HG02571 (cell line): ENCODE data around the gene DMRTC1B.
A peak's percentile ranks its signal among the peaks of the same experiment; 100 is the strongest.
"Not testable (repeated sequence)": the region's sequence is repeated elsewhere in the genome, so short reads cannot be mapped to it uniquely, and the experiment has no call there.

Experiments used
- ATAC-seq: cut with Tn5 transposase; IDR thresholded peaks from one replicate; pipeline ENCODE4 v1.9.1; 2021; ENCODE audit warnings: mild to moderate bottlenecking, moderate library complexity; ENCODE audit not compliant: unreplicated experiment

Gene DMRTC1B

GRCh38 chrX:72776653-72777466 lies at the start of gene DMRTC1B:
Gene DMRTC1B, plus strand, starts transcription at chrX:72776890. Its CDS starts 68,246 bp downstream, at chrX:72845136.
- peak; percentile 67 for ATAC-seq

- no peak for ATAC-seq
Measured at GRCh38 chrX:72727846-72728245, 48.8 kb upstream of the DMRTC1B start.

- ATAC-seq, result not testable (repeated sequence)
Measured at GRCh38 chrX:72733636-72734035, 43.1 kb upstream of the DMRTC1B start.

- no peak for ATAC-seq
Measured at GRCh38 chrX:72735561-72735960, 41.1 kb upstream of the DMRTC1B start.

- not testable (repeated sequence) for ATAC-seq
Measured at GRCh38 chrX:72745546-72745945, 31.1 kb upstream of the DMRTC1B start.

- ATAC-seq, result not testable (repeated sequence)
Measured at GRCh38 chrX:72748545-72748944, 28.1 kb upstream of the DMRTC1B start.

- not testable (repeated sequence) for ATAC-seq
Measured at GRCh38 chrX:72760454-72760853, 16.2 kb upstream of the DMRTC1B start.

- peak; percentile 61 for ATAC-seq
Measured at GRCh38 chrX:72777467-72777790, 739 bp downstream of the DMRTC1B start.

- ATAC-seq, result not testable (repeated sequence)
Measured at GRCh38 chrX:72778146-72778545, 1.5 kb downstream of the DMRTC1B start.

- not testable (repeated sequence) for ATAC-seq
Measured at GRCh38 chrX:72782560-72782959, 5.9 kb downstream of the DMRTC1B start, which contains the start of gene FAM236B. Gene FAM236B, minus strand, starts transcription at chrX:72782660. Its CDS starts 100 bp downstream, at chrX:72782560.

- not testable (repeated sequence) for ATAC-seq
Measured at GRCh38 chrX:72783365-72783936, 6.8 kb downstream of the DMRTC1B start.

- not testable (repeated sequence) for ATAC-seq
Measured at GRCh38 chrX:72783964-72784363, 7.3 kb downstream of the DMRTC1B start.

GRCh38 chrX:72788142-72788541 lies 11.5 kb downstream of the DMRTC1B start:
- ATAC-seq, result not testable (repeated sequence)

GRCh38 chrX:72790390-72790789 lies 13.7 kb downstream of the DMRTC1B start:
- ATAC-seq, result not testable (repeated sequence)

GRCh38 chrX:72808110-72808509 lies 31.4 kb downstream of the DMRTC1B start, which contains the start of gene FAM236D:
Gene FAM236D, minus strand, starts transcription at chrX:72808210. Its CDS starts 100 bp downstream, at chrX:72808110.
- ATAC-seq, result not testable (repeated sequence)

- ATAC-seq, result not testable (repeated sequence)
Measured at GRCh38 chrX:72830701-72831100, 54.0 kb downstream of the DMRTC1B start.

GRCh38 chrX:72837532-72837931 lies 60.8 kb downstream of the DMRTC1B start:
- not testable (repeated sequence) for ATAC-seq

GRCh38 chrX:72882898-72883297 lies 106.2 kb downstream of the DMRTC1B start:
- not testable (repeated sequence) for ATAC-seq

GRCh38 chrX:72889740-72890139 lies 113.0 kb downstream of the DMRTC1B start:
- not testable (repeated sequence) for ATAC-seq
